GM18870 (cell line): ENCODE measurements around the gene SLC2A13.

Experiments
- ATAC-seq: cut with Tn5 transposase; IDR thresholded peaks from one replicate; pipeline ENCODE4 v1.9.1; 2021; ENCODE audit warnings: moderate library complexity; ENCODE audit not compliant: unreplicated experiment

The SLC2A13 gene

GRCh38 chr12:40105515-40106201 lies at the start of gene SLC2A13:
Gene SLC2A13, minus strand, starts transcription at chr12:40106081. Its CDS starts 273 bp downstream, at chr12:40105808.
- ATAC-seq: peak; percentile 47

GRCh38 chr12:40154381-40154780 lies 48.5 kb upstream of the SLC2A13 start:
- no peak for ATAC-seq

GRCh38 chr12:40153432-40153831 lies 47.6 kb upstream of the SLC2A13 start:
- ATAC-seq: no peak

DNA sequence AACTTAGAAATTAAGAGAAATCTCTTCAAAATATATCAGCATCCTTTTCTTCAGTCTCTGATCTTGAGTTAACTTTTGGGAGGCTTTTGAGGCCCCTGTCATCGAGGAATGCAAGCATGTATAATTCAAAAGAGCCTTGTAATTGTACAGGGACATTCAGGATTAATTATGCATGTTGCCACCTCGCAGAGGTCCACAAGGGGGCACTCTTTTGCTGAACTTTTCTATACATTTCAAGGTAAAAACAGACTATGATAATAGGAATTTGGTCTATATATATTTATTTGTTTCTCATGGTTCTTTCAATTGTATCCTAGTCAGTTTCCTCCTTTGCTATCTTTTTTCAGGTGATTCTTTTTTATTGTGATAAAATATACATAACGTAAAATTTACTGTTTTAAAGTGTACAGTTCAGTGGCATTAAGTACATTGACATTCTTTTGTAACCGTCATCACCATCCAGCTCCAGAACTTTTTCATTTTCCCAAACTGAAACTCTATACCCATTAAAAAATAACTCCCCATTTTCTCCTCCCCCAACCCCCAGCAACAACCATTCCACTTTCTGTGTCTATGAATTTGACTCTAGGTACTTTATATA lies 47.0 kb upstream of the SLC2A13 start:
- ATAC-seq: no peak

GRCh38 chr12:40149673-40150260 lies 43.9 kb upstream of the SLC2A13 start:
- no peak for ATAC-seq

DNA sequence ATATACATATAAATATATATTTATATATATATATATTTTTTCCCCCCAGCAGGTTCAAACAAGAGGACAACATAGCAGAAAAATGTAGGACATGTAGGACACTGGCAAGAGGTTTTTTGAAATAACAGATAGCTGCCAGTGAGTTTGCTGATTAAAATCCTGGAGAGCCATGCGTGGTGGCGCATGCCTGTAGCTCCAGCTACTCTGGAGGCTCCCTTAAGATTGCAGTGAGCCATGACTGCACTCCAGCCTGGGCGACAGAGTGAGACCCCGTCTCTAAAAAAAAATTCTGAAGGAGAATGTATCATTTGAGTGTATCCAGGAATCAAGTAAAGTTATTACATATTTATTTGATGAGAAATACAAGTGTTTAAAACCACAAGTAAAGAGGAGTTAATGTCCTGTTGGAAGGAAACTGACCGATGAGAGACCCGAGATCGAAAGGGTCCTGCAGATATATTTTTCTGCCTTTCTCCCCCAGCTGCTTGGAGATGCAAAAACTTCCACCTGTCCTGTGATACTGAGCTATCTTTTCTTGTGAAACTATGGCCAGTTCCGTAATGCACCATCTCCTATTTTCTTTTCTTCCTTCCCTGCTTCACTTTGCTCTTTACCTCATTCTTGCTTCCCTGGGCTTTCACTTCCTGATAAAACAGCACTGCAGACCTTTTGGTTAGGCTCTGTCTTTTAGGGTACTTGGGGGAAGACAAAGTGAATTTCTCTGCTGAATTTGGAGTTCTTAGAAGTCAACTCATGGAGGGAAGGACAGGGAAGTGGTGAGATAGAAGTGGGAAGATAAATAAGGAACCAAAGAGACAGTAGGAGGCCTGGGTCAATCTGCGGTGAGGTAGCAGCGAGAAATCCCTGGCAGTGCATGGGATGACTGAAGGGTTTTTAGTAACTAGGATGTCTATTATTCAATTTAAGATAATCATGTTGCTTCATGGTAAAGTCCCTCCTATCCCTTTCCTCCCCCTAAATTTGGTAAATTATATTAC lies 41.2 kb upstream of the SLC2A13 start:
- ATAC-seq: no peak

DNA sequence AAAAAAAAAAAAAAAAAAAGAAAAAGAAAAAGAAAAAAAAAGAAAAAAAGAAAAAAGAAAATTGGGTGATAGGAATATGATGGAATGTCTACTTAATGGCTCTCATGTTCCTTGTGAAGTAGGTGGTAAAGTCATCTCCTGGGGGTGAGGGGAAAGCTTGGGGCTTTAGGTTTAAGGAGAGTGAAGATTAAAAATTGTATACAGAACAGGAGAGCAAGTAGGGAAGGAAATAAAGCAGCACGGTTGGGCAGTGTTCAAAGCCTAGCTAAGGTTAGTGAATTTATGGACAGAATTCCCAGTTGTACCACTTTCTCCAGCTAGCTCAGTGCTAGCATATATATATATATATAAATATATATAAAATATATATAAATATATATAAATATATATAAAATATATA lies 40.0 kb upstream of the SLC2A13 start:
- no peak for ATAC-seq

DNA sequence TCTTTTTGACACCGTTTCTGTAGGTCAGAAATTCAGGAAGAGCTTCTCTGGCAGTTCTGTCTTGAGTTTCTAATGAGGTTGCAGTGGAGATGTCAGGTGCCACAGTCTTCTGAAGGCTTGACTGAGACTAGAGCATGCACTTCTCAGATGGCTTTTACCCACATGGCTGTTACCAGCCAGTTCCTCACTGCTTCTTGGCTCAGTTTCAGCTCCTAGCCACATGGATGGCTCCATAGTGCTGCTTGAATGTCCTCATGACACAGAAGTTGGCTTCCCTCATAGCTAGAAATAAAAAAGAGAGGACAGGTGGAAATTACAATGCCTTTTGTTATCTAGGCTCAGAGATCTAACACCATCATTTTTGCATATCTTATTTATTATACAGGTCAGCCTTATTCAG lies 38.1 kb upstream of the SLC2A13 start:
- ATAC-seq: no peak

GRCh38 chr12:40142001-40142744 lies 36.3 kb upstream of the SLC2A13 start:
- no peak for ATAC-seq

GRCh38 chr12:40138526-40138925 lies 32.6 kb upstream of the SLC2A13 start:
- no peak for ATAC-seq

GRCh38 chr12:40137252-40137651 lies 31.4 kb upstream of the SLC2A13 start:
- peak; percentile 87 for ATAC-seq

GRCh38 chr12:40127408-40127807 lies 21.5 kb upstream of the SLC2A13 start:
- no peak for ATAC-seq

DNA sequence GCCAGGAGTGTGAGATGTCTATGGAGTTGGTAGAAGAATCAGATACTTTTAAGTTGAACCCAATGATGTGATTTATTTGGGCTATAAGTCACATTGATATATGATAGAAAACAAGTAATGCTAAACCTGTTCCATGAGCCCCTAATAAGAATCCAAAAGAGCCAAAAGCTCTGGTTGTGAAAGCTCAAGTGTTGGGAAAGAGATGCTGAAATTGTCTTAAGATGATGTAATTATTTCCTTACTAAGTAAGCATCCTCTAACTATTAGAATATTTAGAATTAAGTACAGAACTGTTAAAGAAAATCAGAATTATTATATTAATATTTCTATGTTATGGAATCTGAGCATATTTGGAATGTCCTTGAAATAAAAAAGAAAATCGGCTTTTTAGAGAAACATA lies 17.6 kb upstream of the SLC2A13 start:
- no peak for ATAC-seq

GRCh38 chr12:40122842-40123241 lies 17.0 kb upstream of the SLC2A13 start:
- no peak for ATAC-seq

DNA sequence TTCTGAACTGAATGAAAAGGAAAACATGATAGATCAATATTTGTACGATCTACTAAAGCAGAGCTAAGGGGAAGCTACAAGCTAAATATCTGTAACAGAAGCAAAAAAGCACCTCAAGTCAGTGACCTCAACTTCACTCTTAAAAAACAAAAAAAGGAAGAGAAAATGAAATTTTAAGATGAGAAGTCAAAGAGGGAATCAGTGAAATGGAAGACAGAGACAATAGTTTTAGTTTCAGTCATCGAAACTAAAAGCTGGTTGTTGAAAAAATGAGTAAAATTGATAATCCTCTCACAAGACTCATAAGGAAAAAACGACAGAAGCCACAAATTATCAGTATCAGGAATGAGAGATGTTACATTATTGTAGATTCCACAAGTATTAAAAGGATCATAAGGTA lies 11.9 kb upstream of the SLC2A13 start:
- ATAC-seq: peak; percentile 93

DNA sequence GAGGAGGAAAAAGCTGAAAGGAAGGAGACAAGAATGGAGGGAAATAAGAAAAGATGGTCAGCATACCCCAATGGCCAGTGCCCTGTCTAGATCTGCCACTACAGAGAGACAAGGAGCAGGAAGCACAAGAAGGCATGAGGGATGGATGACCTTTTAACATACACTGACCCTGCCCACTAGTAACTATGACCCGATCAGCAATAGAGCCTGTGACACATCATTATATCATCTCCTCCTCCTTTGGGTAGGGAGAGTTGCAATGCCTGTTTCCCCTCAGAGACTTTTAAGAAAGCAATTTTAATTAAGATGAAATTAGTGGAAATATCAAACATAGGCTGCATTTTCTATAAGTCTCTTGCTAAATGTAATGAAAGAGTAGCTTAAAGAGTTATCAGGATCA lies 4.7 kb upstream of the SLC2A13 start:
- ATAC-seq: no peak

DNA sequence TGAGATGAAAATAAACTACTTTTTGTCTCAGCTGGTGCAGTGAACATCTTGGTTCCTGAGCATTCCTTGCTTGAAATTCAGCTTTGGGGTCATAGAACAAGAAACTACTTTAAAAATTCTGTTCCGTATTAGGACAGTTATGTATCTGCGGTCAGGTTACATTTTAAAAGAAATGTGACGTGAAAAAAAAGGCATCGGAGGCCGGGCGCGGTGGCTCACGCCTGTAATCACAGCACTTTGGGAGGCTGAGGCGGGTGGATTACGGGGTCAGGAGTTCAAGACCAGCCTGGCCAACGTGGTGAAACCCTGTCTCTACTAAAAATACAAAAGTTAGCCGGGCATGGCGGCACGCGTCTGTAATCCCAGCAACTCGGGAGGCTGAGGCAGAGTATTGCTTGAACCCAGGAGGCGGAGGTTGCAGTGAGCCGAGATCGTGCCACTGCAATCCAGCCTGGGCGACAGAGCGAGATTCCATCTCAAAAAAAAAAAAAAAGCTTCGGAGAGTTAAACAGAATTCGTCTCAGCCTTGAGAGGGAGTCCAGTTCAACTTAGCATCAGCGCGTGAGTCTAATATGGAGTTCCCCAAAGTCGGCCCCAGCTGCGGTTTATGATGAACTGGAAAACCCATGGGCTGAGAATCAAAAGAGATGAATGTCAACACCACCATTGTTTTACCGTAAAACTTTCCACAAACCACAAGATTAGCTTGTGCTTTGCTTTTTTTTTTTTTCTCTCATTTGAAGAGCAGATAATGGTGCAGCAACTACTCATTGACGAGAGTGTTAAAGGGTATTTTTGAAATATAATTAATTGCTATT lies 2.1 kb upstream of the SLC2A13 start:
- ATAC-seq: no peak

GRCh38 chr12:40107098-40107802 lies 1.4 kb upstream of the SLC2A13 start:
- peak; percentile 46 for ATAC-seq

GRCh38 chr12:40106655-40107054 lies 774 bp upstream of the SLC2A13 start:
- no peak for ATAC-seq
